NCI-H226 (cell line): ENCODE measurements around the gene OVOL1.
A peak's percentile ranks its signal among the peaks of the same experiment; 100 is the strongest.
"Not testable (repeated sequence)": the region's sequence is repeated elsewhere in the genome, so short reads cannot be mapped to it uniquely, and the experiment has no call there.

Experiments used
- DNase-seq: peaks from one replicate; pipeline ENCODE4 v3.0.0-alpha.2; 2015

OVOL1 gene

DNA sequence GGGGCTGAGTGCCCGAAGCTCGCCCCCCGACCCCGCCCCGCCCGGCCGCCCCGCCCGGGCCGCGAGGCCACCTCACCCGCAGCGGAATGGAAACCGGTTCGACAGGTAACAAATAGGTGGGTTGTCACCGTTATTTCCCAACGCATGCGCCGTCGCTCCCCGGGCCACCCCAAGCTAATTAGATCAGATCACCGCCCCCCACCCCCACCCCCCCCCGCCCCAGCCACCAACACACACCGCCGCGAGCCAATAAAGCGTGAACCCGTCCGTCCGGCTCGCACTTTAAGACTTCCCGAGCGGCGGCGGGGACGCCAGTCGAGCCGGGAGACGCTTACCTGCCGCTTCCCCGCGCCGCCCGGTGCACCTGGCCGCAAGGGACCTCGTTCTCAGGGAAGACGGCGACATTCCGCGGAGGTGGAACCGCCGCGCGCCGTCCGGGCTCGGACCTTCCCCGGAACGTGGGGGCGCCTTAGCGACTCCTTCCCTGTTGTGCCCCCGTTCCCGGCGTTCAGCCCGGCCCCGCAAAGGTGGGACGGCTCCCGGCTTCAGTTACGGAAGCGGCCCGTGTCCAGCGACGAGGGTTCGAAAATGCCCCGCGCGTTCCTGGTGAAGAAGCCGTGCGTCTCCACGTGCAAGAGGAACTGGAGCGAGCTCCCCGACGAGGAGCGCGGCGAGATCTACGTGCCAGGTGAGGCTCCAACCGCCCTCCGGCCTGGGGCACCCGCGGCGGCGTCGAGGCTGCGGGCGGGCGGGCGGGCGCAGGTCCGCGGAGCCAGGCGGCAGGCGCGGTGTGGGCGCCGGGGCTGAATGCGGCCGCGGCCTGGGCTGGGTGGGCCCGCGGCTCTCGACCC, at the start of gene OVOL1:
OVOL1 (plus strand) TSS at position 278 of the 851 bp plus-strand sequence; CDS start at position 589, 311 bp downstream.
- no peak for DNase-seq

DNA sequence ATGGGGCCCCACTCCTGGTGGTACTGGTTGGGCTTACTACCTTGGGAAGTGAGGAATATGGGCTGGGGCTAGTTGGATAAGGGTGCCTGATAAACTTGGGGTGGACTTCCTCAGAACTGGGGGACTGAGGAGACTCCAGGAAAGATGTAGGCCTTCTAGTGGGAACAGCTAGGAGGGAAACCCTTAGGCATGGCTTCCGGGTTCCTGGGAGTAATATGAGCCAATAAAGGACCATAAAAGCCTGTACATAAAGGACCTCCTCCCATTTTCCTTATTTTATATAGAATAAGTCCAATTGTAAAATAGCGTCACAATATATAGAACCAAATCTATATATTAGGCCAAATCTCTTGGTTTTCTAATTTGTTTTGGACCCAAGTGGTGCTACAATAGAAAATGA, 47.8 kb upstream of the OVOL1 start:
- no peak for DNase-seq

DNA sequence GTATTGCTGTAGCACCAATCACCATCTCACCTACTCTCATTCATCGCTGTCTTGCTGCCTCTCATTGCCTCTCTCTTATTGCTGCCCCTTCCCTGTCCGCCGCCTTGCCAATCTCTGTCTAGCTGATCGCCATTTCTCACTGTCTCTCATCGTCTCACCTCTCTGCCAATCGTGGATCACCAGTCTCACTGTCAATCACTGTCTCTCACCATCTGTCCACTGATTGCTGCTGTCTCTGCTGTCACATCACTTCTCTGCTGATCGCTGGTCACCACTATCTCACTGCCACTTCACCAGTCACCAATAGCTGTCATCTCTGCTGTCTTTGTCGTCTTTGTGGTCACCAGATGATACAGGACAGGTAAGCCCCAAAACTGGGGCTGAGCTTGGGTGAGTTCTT, 45.7 kb upstream of the OVOL1 start:
- no peak for DNase-seq

DNA sequence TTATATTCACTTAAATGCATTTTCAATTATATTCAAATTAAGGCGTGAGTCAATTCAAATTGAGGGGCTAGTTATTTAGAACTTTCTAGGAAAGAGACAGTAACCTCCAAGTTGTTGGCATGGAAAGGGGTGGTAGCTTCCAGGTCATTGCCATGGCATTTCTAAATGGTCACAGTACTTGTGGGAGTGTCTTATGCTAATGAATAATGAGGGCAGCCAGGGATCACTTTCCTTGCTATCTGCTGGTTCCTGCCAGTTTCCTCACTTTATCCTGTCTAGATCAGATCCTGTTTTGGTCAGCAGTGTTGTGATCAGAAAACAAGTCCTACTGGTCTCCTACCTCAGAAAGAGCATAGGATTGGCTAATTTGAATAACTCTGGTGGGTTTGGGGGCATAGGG, 44.5 kb upstream of the OVOL1 start:
- no peak for DNase-seq

DNA sequence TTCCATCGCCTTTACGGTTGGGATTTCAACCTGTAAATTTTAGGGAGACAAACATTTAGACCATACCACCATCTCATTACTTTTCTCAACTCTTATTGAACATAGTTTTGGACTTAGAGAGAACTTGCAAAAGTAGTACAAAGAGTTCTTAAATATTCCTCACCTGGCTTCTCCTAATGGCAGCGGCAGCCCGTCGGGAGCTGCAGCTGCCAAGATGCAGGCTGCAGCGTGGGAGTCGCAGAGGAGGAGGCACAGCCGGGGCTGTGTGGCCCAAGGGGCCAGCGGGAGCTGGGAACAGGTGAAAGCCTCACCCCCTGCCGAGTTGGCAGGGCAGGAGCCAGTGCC, 43.2 kb upstream of the OVOL1 start:
- no peak for DNase-seq

DNA sequence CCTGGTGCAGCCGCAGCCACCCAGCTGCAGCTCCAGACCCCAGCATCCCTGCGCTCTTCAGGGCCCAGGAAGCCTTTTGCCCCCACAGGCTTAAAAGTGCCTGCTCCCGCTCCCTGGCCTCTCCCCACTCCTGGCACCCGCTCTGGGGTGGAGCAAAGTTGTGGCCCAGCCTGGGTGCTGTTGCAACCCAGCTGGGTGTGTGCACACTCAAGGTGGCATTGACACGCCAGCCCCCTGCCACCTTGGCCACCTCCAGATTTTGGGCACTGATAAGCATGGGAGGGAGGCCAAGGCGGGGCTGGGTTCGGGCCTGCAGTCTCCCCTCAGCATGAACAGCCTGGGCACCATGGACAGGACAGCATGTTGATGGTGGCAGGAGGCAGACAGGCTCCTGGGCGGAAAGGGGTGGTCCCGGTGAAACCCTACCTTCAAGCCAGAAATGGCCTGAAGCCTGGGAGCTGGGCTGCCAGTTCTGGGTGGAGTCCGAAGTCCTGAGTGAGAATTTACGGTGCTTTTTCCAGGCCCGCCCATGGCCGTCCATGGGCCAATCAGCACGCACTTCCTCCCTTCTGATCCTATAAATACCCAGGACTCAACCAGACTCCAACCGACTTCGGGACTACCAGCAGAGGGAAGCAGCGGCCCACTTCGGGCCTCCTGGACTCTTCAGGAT, 42.7 kb upstream of the OVOL1 start:
- no peak for DNase-seq

DNA sequence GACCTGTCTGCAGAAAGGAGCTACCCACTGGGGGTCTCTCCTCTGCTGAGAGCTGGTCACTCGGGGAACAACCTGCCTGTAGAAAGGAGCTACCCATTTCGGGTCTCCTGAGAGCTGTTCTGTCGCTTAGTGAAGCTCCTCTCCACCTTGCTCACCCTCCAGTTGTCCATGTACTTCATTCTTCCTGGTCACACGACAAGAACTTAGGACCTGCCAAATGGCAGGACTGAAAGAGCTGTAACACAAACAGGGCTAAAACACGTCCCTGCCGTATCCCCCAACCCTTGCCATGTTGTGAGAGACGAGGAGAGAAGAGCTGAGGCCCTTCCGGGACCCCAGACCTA, 42.2 kb upstream of the OVOL1 start:
- no peak for DNase-seq

DNA sequence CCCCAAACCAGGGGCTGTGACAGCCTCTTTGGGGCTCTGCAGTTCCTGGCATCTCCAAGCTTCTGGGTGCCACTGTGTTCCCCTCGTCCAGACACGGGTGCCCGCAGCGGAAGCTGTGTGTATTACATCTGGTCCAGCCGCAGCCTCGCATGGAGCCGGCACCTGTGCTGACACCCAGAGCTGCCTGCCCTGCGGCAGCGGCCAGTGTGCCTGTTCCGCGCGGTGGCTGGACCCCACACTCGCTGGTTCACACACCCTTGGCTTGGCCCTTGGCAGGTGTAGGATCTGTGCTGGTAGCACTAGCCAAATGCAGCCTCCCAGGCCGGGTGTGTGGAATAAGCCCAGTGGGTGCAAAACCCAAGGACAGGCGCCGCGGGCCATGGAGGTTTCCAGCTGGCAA, 41.8 kb upstream of the OVOL1 start:
- no peak for DNase-seq

DNA sequence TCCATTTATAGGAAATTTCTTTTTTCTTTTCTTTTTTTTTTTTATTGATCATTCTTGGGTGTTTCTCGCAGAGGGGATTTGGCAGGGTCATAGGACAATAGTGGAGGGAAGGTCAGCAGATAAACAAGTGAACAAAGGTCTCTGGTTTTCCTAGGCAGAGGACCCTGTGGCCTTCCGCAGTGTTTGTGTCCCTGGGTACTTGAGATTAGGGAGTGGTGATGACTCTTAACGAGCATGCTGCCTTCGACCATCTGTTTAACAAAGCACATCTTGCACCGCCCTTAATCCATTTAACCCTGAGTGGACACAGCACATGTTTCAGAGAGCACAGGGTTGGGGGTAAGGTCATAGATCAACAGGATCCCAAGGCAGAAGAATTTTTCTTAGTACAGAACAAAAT, 24.7 kb upstream of the OVOL1 start:
- not testable (repeated sequence) for DNase-seq

DNA sequence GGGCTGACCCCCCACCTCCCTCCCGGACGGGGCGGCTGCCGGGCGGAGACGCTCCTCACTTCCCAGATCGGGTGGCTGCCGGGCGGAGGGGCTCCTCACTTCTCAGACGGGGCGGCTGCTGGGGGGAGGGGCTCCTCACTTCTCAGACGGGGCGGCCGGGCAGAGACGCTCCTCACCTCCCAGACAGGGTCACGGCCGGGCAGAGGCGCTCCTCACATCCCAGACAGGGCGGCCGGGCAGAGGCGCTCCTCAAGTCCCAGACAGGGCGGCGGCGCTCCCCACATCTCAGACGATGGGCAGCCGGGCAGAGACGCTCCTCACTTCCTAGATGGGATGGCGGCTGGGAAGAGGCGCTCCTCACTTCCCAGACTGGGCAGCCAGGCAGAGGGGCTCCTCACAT, 24.0 kb upstream of the OVOL1 start:
- DNase-seq: not testable (repeated sequence)

DNA sequence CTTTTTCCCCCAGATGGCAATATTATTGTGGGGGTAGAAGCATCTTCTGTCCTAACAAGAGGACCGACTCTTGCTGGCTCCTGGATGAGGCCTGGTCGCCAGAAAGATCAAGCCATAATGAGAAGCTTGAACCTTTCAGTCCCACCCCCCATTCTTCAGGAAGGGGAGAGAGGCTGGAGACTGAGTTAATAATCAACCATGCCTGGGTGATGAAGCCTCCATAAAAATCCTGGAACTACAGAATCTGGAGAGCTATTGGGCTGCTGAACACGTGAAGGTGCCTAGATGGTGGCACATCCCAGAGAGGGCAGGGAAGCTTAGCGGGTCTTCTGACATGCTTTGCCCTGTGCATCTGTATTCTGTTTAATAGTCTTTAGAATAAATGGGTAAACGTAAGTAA, 22.4 kb upstream of the OVOL1 start:
- no peak for DNase-seq

DNA sequence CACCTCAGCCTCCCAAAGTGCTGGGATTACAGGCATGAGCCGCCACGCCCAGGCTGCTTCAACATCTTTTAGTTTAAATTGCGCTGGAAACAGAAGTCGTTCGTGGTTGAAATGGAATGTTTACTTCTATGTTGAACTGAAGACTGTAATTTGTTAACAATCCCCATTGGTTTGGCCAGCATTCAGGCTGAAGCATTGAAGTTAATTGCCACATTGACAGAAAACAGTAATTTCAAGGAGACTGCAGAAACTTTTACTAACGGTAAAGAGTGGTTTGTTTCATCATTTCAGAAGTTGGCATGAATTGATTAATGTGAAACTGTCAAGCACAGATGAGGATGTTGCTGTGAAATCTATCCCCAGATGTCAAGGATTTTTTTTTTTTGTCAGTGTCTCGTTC, 20.3 kb upstream of the OVOL1 start:
- peak; percentile 39 for DNase-seq

DNA sequence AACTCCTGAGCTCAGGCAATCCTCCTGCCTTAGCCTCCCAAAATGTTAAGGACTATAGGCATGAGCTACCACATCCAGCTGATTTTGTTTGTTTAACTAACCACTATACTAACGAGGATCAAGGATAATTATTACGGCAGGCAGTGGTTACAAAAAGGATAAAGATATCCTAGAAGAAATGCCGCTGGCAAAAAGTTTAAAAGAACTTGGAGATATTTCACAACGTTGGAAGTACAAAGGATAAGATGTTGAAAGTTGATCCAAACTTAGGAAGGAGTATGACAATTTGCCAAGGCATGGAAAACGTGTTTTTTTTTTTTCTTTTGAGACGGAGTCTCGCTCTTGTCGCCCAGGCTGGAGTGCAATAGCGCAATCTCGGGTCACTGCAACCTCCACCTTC, 19.5 kb upstream of the OVOL1 start:
- no peak for DNase-seq

DNA sequence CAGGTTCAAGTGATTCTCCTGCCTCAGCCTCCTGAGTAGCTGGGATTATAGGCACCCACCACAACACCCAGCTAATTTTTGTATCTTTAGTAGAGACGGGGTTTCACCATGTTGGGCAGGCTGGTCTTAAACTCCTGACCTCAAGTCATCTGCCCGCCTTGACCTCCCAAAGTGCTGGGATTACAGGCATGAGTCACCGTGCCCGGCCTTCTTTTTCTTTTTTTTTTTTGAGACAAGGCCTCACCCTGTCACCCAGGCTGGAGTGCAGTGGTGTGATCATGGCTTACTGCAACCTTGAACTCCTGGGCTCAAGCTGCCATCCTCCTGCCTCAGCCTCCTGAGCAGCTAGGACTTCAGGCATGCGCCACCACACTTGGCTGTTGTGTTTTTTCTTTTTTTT, 19.1 kb upstream of the OVOL1 start:
- DNase-seq: not testable (repeated sequence)

DNA sequence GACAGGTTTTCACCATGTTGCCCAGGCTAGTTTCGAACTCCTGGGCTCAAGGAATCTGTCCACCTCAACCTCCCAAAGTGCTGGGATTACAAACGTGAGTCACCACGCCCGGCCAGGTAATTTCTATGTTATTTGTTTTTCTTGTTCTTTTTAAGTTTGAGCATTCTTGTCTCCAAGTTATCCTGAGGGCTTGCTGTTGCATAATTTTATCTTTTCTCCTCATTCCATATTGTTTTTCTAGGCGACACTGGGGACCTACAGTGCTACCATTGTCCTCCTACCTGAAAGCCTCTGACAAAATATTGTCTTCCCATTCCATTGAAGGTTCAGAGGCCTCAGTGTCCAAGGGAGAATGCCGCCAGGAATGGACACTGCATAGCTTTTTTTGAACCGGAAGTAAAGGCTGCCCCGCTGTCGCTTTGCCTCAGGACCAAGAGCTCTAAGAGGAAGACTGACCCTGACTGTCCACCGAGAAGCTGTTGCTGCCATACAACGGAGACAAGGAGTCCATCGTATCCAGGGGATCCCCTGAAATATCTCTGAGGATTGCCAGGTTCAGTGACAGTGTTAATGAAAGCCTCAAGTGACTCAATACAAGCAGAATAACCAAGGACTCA, 15.8 kb upstream of the OVOL1 start:
- no peak for DNase-seq

DNA sequence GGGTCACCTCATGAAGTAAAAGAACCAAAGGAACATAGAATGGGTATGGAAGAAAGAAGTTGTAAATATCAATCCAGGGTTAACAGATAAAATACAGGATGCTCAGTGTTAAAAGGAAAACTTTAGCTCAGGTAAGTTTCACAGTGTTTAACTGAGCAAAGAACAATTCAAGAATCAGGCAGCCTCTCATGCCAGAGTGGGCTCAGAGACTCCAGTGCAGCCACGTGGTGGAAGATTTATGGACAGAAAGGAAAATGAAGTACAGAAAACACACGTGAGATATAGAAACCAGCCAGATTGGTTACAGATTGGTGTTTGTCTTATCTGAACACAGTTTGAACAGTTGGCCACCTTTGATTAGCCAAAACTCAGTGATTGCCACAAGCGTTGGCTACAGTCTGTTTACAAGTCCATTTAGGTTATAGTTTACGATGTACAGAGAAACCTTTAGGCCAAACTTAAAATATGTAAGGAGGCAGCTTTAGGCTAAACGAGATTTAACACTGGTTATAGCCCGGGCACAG, 15.2 kb upstream of the OVOL1 start:
- DNase-seq: no peak

DNA sequence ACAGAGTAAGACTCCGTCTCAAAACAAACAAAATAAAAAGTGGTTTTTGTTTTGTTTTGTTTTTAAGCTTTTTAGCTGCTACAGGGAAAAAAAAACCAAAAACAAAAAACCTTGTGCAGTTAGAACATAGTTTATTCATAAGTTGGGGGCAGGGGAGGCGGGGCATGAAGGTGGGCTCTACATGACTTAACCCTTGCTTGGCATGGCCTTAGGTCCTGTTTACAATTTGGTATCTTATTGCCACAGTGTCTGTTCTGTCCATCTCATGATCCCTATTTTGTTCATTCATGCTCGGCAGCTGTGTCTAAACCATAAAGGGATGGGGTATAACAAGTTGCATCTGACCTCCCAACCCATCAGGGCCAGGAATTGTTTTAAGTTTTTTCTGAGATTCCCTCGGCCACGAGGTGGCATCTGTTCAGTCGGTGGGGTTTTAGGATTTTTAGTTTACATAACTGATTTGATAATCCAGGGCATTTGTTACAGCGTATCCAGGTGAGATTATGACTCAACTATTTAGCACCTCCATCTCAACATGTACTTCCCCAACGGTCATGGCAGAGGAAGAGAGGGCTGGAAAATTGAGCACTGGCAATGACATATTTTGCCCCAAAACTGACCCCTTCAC, 13.0 kb upstream of the OVOL1 start:
- DNase-seq: no peak

DNA sequence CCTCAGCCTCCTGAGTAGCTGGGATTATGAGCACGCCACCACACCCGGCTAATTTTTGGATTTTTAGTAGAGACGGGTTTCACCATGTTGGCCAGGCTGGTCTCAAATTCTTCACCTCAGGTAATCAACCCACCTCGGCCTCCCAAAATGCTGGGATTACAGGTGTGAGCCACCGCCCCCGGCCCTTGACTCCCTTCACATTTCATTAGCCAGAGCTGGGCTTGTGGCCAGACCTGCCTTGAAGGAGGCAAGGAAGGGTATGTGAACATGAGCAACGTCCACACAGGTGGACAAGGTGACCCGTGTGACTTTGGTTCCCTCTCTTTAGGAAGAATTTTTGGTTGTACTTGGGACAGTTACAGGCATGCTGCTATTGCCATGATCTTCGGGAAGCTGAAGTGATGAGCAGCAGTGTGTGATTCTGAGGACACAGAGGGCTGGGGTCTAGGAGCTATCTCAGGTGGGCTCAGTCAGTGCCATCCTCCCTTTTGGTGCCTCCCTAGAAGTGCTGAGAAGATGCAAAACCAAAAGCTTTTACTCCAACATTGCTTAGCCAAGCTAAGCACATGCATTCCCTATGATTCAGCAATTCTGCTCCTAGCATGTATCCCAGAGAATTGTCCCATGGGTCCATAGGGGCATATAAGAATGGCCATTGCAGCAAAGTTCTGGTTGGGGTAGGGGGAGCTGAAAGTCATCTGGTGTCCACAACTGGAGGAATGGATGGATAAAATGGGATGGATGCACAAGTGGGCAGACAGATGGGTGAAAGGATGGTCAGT, 12.1 kb upstream of the OVOL1 start:
- no peak for DNase-seq

DNA sequence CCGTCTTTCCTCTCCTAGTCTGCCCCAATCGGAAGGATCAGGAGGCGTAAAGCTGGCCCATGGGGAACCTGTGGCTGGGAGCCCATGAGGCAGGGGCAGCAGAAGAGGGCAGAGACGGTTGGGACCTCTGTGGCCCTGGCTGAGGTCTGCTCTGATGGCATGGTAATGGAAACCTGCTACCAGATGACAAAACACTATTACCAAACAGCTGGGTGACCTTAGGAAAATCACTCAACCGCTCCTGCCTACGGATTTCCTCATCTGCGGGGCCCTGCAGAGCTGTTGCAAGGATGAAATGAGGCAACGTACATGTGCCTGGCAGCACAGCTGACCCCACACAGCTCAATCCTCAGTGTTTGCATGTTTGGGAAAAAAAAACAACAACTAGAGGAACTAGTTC, 10.7 kb upstream of the OVOL1 start:
- no peak for DNase-seq

DNA sequence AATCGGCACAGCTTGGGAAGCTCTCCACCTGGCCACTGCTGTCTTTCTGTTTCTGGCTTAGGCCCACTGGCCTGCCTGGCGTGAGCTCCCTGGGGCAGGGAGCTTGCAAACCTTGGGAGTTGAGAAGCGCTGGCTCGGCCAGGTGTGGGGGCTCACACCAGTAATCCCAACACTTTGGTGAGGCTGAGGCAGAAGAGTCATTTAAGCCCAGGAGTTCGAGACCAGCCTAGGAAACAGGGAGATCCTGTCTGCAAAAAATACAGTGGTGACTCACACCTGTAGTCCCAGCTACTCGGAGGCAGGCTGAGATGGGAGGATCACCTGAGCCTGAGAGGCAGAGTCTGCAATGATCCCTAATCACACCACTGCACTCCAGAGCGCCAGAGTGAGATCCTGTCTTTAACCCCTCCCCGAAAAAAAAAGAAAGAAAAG, 10.1 kb upstream of the OVOL1 start:
- no peak for DNase-seq

DNA sequence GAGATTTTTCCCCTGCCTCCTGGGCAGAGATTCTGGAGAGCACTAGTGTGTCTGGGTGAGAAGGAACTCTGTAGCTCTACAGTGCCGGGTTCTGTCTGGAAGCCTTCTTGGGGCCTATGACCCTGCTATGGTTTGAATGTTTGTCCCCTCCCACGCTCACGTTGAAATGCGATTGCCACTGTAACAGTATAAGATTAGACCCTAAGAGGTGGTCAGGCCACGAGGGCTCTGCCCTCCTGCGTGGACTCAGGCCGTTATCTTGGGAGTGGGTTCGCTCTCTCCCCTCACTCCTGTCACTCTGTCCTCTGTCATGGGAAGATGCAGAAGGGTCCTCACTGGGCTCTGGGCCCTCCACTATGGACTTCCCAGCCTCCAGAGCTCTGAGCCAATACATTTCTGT, 9.6 kb upstream of the OVOL1 start:
- no peak for DNase-seq

DNA sequence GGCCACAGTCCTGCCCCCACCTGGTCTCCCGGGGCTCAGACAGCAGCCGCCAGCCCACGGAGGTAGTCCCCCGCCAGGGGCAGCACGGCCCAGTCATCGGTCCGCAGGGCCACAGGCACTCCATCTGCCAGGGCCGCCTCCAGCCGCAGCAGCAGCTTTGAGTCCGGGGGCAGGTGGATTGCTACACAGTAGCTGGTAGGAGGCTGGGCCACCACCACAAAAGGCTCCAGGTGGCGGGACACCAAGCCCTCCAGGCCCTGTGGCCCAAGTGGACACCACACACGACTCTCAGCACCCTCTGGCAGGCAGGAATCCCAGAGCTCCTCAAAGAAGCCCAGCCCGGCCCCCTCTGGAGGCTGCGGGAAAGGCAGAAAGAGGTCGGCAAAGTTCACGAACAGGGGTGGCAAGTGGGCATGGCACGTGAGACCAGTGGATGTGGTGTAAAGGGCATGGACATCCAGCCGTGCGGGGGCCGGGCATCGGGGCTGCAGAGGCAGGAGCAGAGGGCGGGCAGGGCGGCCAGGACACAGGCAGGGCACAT, 9.0 kb upstream of the OVOL1 start:
- DNase-seq: no peak
